Activated T-cell treated with anti-CD3 and anti-CD28 coated beads for 4 hours (primary cell): ENCODE measurements around the gene DMAC1.

Experiments
- DNase-seq: peaks from one replicate; pipeline ENCODE4 v3.0.0-alpha.2; 2020

DMAC1 gene

GRCh38 chr9:7782400-7783120 lies 17.0 kb downstream of the DMAC1 start:
- DNase-seq, result no peak

- DNase-seq, result no peak
Observed at GRCh38 chr9:7780261-7780988, 19.2 kb downstream of the DMAC1 start.

- DNase-seq, result no peak
Observed at GRCh38 chr9:7778851-7779600, 20.6 kb downstream of the DMAC1 start.

GRCh38 chr9:7777771-7778170 lies 21.8 kb downstream of the DMAC1 start:
- no peak for DNase-seq

- DNase-seq, result no peak
Observed at GRCh38 chr9:7770111-7770510, 29.5 kb downstream of the DMAC1 start.

GRCh38 chr9:7762600-7762999 lies 37.0 kb downstream of the DMAC1 start:
- no peak for DNase-seq

GRCh38 chr9:7760014-7760415 lies 39.6 kb downstream of the DMAC1 start:
- no peak for DNase-seq

GRCh38 chr9:7756088-7756487 lies 43.5 kb downstream of the DMAC1 start:
- DNase-seq, result no peak

- DNase-seq, result no peak
Observed at GRCh38 chr9:7752481-7752880, 47.1 kb downstream of the DMAC1 start.
